ENCODE measurements around the gene PPARG.

PPARG gene

DNA sequence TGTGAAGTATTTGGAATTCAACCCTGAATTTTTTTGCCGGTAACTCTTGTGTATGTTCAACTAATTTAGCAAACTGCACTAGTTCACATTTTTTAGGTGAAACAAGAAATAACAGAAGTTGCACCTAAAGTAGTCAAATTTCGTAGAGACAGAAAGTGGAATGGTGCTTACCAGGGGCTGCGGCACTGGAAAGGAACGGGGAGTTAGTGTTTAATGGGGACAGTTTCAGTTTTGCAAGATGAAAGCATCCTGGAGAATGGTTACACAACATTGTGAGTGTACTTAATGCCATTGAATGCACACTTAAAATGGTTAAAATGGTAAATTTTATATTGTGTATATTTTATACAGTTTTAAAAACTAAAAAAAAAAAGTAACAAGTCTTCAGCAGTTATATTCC is 27.4 kb downstream of the PPARG start:
- DNase-seq: no peak

DNA sequence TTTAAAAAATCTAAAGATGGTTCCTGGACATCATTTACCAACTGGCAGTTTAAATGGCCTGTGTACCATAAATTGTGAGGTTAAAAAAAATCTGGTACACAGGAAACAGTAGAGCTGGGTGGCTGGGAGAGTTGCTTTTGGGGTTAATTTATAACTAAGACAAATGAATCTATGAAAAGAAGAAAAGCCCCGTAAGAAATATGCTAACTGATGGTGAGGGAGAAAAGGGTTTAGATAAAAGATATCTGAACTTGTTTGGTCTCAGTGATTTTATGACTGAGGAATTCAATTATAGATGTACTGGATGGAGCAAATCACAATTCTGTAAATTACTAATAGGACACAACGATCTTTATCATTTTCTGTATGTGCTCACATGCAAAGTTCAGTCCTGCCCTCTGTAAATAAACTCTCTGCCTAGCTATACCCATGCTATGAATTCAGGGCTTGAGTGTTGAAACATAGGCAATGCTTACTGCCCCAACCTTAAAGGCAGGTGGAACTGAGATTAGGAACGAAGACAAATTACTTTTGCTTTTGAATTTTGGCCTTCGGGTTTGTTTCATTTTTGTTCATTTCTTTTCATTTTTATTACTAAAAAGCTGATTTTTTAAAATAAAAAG is 28.0 kb downstream of the PPARG start:
- no peak for DNase-seq

DNA sequence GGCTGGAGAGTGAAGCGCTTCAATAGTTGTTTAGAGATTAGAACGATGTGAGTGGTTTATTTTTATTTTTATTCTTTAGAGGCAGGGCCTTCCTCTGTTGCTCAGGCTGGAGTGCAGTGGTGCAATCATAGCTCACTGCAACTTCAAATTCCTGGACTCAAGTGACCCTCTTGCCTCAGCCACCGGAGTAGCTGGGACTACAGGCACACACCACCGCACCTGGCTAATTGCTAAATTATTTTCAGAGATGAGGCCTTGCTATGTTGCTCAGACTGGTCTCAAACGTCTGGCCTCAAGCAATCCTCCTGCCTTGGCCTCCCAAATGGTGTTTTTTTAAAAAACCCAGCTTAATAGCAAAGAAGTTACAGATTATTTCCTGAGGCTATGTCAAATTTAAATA is 29.0 kb downstream of the PPARG start:
- DNase-seq: no peak

DNA sequence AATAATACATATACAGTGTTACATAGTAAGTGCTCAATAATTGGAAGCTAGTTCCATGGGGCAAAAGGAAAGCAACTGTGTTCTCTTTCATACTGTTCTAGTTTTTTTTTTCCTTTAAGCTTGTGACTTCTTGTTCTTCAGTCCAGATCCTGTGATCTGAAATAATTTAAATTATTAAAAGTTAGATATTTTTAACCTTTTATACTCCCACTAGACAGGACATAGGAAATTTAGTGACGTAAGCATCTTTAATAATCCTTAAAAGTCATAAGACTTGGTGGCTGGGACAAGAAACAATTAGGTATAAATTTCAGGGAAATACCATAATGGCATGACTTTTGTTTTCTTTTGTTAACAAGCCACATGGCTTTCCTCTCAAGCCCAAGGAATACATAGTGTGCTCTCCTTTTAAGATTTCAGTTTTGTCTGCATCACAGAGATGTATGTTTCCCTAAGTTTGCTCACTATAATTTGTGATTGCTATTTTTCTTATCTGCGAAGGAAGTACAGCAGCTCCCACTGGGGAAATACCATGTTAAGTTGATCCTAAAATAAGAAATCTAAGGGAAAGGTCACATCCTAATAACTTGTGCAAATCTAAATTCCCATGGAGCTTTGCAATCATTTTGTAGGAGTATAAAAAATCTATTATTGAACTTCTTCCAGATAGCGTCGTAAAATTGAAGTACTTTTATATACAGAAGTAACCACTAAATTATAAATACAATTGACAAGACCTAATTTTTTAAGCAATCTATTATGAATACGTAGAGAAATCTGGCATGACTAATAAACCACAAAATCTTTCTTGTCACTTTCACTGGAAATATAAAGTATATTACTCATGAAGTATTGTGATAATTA is 30.1 kb downstream of the PPARG start:
- no peak for DNase-seq

DNA sequence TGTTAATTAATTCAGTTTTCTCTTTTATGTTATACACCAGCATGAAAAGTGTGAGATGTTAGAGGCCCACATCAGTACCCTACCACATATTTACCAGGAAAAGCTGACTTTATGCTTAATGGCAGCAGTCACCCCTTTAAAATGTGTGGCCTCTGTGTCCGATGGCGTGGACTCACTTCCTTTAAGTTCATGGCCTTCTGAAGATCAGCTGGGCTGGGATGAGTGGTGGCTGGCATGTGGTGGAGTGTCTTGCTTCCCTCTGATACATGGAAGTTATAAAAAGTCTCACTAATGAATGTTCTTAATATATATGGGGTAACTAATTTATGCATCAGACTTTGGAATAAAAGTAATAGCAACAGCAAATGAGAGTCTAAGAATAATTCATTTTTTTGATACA is 32.1 kb downstream of the PPARG start:
- DNase-seq: no peak

DNA sequence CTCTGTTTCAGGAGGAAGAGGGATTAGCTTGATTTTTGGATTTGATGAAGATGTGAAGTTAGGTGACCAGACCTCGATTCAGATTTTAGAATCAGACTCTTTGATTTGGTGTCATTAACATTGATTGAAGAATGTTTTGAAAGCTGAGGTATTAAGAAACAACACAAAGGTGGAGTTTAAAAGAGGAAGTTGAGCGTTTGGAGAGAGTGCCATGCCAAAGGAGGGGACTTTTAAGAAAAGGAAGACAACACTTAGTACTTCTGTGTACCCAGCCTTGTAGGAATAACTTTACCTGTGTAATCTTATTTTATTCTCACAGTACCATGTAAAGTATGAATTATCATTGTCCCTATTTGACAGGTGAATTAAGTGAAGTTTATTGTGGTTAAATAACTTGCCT is 34.4 kb downstream of the PPARG start:
- DNase-seq: no peak

DNA sequence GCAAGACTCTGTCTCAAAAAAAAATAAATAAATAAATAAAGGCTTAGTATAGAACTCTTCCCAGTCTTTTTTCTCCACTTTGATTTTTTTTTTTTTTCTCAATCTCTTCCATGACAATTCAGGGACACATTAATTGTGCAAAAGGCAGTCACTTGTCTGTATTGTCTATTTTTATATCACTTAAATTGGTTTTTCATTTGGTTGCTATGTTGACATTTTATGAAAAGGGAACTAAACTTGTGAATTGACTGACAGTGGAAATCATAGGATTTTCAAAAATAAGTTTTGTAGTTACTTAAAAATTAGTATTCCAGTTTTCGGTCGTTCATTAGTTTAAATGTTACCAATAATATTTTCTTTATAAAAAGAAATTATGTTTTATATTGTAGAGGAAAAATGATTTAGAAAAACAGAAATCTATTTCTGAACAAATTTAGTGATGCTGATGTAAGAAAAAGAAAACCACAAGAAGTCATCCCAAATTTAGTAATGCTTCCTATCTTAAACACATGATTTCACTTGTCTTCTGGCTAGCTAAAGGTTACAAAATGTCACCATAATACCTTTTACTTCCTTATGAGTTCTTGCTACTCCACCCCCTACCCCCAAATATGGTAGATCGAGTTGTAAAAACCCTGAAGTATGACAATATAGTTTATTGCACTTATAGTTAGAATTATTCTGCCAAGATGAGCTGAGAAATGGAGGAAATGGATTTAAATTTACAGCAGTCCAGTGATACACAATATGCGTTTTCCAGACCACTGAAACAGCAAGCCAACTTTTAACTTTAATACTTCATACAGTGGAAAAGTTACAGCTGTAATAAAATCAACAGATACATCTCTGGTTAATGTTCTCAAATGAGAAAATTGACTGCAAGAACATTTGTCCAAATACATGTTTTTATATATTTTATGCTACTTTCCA is 37.0 kb downstream of the PPARG start:
- no peak for DNase-seq

DNA sequence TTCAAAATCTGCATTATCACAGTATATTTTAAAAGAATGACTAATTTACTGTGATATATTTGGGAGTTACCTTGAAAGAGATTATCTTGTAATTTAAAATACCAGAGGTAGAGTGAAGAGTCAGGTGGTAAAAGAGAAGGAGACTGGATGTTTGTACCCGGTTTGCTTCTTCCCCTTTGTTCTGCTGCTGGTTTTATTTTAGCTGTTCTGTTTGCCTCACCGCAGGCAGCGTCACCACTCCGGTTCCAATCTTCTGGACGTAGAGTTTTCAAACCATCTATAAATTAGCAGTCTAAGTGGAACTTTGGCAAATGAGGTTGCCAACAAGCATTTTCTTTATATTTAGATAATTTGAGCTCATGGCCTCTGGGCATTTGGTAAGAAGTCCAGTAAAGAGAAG is 38.2 kb downstream of the PPARG start:
- no peak for DNase-seq

DNA sequence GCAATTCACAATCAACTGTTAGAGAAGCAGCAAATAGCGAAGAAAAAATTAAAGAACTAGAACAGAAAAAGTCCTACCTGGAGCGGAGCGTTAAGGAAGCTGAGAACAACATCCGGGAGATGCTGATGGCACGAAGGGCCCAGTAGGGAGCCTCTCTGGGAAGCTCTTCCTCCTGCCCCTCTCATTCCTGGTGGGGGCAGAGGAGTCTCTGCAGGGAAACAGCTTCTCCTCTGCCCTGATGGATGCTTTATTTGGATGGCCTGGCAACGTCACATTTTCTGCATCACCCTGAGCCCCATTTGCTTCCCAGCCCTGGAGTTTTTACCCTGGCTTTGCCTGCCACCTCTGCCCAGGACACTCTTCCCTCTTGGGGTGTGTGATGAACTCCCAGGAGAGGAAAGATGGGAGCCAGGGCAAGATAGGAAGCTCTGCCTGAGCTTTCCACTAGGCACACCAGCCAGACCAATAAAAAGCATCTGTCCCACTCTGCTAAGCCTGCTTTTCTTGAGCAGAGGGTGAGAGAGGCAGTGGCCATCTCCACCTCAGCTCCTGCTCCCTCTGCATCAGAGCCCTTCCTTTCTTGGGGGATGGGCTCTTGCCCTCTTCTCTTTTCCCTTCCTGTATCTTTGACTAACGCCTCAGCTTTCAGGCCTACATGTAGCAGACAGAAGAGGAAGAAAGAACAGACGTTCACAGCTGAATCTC is 39.4 kb downstream of the PPARG start:
- no peak for DNase-seq

DNA sequence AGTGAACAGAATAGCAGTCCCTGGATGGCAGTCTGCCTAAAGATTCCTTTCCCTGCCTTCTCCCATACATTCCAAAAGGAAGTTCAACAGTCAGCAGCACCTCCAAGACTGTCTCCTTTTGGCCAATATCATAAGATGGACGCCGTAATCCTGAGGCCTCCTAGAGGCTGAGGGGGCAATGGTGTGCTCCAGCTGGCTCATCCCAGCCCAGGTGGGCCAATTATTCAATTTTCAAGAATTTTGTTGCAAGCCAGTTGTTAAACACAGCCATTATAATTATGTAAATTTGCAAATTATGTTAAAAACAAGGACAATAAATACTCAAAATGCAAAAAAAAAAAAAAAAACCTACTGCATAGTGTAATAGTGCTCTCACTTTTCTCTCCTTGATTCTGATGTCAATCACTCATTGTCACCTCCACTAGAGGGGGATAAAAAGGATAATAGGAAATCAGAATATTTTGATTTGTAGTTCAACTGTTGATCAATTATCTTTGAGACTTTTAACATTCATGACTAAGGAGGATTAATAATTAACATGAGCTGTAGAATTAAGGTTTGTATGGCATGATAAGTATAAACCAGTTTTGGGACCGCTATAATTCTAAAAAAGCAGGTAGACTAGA is 40.1 kb downstream of the PPARG start:
- DNase-seq: no peak

DNA sequence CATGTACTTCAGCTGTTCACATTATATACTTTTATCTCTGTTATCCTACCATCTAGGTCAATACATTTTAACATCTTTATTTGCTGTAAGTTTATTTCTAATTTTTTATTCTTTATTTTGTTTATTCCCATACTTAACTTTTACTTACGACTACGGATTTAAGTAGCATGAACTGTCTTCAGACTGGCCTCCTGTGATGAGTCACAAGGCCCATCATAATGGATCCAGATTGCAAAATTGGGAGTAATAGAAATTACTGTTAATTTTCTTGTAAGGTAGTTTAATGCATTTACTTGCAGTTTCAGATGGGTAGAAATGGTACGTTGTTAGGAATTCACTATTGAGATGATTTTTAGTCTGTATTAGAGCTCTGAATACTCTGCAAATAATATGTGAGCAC is 45.9 kb downstream of the PPARG start:
- no peak for DNase-seq

DNA sequence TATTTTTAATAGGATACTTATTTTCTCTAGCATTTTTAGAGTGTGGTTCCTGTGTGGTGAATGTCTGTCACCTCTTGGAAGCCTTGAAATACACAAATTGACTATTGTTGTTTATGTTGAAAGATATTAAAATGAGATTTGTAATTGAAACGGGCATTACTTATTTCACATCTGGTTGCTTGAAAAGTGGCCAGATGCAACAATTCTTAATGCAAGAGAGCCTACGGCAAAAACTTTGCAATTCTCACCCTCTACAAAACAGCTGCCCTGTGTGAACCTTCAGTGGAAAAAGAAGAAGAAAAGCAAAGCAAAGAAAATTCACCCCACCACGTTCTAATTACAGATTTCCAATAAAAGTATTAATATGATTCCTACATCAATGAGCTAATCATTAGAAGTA is 46.6 kb downstream of the PPARG start:
- no peak for DNase-seq

DNA sequence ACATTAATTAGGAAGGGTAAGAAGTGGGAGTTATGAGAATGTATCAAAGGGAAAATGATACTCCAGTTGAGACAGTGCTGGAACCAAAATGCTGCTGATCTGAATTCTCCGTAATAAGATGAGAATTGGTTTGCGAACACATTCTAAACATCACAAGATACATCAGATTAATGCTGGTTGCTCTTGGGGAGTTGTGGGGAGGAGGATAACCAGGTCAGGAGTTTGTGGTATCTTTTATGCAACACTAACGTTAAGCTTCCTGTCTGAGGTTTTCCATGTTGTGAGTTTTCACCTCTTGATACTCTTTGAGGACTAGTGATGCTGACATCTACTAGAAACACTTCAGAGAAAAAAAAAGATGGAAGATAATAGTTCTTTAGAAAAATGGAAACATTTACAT is 47.2 kb downstream of the PPARG start:
- DNase-seq: no peak

DNA sequence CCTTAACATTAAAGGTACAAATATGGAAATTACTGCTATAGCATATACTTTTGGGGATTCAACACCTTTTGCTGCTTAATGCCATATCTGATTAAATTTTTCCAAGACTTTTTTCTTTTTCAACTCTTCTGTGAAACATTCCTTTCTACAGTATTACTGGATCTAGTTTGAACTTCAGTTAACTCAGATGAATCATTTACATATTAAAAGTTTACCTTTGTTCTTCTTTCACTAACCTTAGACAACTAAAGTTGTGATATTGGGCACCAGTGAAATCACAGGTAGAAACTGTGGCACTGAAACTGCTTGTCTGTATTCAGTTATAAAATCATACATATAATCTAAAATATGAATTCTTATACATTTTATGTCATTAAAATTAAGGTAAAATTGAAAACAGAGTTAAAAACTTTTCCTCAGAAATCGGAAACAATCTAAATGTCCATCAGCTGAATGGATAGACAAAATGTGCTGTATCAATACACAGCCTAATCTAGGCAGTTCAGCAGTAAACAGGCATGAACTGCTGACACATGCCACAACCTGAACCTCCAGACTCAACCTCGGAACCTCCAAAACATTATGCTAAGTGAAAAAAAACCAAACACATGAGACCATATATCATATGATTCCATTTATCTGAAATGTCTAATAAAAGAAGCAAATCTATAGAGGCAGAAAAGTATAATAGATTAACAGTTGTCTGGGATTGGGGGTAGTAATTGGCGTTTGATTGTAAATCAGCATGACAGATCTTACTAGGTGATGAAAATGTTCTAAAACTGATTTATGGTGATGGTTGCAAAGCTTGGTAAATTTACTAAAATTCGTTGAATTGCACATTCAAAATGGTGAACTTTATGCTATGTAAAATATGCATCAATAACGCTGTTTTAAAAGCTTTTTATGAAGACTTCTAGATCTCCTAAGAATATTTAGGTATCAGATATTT is 50.0 kb downstream of the PPARG start:
- no peak for DNase-seq

DNA sequence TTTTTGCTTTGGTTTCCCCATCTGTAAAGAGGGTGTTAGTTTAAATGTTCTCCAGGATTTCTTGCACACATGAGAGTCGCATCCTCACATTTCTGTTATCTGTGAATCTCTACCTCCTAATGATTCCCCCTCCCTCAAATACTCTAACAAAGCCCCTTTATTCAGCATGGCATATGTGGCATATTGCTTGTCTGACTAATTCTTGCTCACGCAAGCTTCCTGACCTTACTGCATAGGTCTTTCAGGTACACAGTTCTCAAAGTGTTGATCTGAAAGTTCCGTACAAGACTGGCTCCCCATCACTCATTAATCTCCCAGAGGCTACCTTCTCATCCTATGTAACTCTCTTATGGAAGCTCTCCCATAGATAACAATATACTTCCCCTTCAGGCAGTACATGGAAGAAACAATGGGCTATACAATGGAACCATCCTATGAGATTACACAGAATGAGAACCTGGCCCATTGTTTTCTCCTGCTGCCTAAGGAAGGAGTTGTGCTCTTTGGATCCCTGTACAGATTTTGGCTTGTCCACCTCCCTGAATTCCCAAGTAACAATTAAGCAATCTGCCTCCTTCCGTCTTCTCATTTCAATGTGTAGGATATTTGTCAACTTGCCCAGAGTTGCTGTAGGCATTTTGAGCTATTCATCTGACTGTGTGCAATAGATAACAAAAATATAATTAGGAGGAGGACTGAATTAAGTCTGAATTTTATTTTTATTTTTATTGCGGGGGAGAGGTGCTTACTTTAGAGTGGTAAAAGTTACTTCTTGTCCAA is 51.0 kb downstream of the PPARG start:
- DNase-seq: no peak

DNA sequence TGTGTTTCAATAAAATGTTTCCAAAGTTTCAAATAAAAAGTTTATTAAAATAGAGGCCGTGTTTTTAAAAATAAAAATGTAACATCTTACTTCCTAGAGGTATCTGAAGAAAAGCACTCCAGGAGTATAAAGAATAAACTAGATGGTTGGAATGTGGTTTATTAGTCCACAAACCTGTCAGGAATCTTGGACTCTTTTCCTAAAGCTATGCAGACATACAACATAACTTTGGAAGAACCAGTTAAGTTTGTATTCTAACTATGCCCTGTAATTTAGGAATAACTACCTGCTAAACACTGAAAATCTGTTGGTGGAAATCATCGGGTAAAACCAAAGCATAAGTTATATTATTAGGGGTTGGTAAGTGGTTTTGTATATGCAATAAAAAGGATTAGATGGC is 51.6 kb downstream of the PPARG start:
- no peak for DNase-seq

DNA sequence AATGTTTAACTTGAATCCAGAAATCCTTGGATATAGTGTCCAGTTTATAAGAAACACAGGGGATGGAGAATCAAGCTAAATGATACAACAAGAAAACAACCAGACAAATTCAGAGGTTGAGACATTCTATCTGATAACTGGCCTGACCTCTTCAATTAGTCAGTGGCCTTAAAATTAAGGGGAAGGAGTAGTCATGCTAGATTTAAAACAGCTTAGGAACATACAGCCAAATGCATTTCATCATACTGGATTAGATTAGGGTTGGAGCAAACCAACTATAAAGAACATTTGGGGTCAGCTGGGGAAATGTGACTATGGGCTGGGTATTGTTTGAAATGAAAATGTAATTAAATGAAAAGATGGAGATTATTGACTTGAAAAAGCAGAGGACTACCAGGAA is 53.3 kb downstream of the PPARG start:
- no peak for DNase-seq

DNA sequence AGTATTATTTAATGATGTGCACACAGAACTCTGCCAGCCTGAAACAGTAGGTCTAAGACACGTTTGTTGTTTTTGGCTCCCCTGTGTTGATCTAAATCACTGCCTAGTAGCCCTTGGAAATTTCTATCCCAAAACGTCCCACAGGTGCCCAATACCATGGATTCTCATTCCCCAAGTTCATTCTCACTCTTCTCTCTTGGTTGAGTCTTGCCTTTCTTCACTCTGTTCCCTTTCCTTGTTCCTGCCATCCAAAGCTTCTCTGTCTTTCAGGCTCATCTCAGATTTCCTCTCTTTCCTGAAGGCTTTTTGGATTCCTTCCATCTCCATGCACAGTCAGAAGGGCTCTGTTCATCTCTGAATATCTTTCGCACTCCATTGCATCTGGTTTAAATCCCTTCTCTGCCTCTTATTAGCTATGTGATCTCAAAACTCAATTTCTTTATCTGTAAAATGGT is 54.2 kb downstream of the PPARG start:
- DNase-seq: no peak

DNA sequence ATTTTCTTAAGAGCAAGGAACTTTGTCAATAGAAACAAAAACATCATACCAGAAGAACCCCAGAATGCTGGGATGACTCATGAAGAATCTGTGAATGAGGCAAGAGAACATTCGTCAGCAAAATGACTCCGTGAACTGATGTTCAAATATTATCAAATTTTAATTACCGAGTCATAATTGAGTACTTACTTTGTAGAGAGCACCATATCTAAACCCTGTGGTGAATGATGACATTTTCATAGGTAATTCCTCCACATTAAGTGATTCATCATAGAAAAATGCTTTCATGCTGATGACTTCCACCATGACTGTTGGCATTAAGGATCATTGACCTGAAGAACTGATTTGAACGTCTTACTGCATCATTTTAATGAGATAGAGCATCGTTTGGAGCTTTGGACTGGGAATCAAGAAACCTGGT is 56.3 kb downstream of the PPARG start:
- DNase-seq: no peak
